ENCODE results near the gene ATRN. TPM values are rescaled to one million over a fixed set of nuclear protein-coding genes. Genes with fewer than 3 reads are reported as not detected.

ATRN gene
- total RNA-seq, 1 experiment from 2014 or later, result 28.3 TPM

DNA sequence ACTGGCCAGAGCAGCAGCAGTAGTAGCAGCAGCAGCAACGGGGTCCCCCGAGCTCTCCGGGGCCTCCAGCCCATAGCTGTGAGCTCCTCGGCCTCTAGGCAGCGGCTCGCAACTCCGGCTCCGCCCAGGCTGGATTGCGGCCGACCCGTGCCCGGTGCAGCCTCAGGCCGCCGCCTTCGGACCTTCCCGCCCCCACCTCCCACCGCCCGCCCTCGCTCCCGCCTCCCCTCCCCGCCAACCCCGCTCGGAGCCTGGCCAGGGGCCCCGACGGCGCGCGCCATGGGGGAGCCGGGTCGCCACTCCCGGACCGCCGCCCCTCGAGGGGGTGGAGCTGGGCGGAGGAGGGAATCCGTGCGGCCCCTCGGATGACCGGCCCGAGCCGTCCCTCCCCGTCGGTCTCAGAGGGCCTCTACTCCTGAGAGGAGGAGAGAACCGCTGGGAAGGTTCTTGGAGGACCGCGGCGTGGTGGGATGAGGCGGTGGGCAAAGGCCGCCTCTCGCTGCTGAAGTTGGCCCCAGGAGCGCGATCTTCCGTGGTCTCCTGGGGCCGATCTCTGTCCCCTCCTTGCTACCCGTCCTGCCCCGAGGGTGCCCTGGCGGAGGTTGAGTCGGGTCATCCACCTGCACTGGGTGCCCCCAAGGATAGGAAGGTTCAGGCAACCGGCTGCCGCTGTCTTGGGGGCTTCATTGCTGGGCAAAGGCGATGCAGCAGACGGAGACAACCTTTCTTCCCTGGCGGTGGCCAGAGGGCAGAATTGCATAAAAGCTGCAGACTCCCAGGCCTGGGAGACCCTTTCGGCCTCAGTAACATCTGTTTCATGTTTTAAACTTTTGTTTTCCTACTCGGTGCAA, 211.3 kb downstream of the ATRN start, which contains the start of gene ADAM33:
Gene ADAM33, minus strand, starts transcription at position 80 of the 851 bp plus-strand sequence. Its CDS starts 6 bp downstream, at position 74.
- BruUV-seq (replicated peaks), result no TSS peak
- H3K4me3 Mint-ChIP-seq (ENCODE audit: low read depth, unreplicated experiment), result peak within 1 kb of the TSS; percentile 46
- intact Hi-C loops (cut with micrococcal nuclease; ENCODE audit: unreplicated experiment), result no loop called here
- DNase-seq, result peak; percentile 4
- no peaks in the 10 kb centered on the region for H3K4me1 Mint-ChIP-seq (ENCODE audit: low read depth, unreplicated experiment)
- H3K27ac Mint-ChIP-seq (ENCODE audit: unreplicated experiment), result no peak within 1 kb of the TSS
- peaks cover 81% of the 10 kb centered on the region for H3K27me3 Mint-ChIP-seq (ENCODE audit: unreplicated experiment)
- CTCF ChIA-PET, result no interaction called here
- no peaks in the 10 kb centered on the region for H3K36me3 Mint-ChIP-seq (ENCODE audit: insufficient read depth, unreplicated experiment)
- TF ChIP-seq, protein P1, sequence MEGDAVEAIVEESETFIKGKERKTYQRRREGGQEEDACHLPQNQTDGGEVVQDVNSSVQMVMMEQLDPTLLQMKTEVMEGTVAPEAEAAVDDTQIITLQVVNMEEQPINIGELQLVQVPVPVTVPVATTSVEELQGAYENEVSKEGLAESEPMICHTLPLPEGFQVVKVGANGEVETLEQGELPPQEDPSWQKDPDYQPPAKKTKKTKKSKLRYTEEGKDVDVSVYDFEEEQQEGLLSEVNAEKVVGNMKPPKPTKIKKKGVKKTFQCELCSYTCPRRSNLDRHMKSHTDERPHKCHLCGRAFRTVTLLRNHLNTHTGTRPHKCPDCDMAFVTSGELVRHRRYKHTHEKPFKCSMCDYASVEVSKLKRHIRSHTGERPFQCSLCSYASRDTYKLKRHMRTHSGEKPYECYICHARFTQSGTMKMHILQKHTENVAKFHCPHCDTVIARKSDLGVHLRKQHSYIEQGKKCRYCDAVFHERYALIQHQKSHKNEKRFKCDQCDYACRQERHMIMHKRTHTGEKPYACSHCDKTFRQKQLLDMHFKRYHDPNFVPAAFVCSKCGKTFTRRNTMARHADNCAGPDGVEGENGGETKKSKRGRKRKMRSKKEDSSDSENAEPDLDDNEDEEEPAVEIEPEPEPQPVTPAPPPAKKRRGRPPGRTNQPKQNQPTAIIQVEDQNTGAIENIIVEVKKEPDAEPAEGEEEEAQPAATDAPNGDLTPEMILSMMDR (IDR thresholded peaks at IDR 0.05; ENCODE audit: unreplicated experiment), result no peak
- H3K9me3 Mint-ChIP-seq (ENCODE audit: low read depth, unreplicated experiment), result no peaks in the 10 kb centered on the region

DNA sequence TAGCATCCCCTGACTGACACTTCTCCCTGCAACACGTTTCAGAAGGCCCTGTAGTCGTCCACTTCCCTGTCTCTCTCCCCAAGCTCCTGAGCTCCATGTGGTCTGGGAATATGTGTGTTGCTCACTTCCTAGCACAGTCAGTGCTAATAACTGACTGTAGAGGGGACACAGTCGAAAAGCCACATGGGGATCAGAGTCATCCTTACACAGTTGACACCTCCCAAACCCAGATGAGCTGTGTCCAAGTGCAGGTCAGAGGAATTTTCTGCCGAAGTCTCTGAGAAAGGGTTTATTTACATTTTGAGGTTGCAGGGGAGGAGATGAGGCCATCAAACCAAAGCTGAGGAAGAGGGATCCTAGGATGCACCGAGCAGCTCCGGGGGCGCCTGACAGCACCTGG, 214.5 kb downstream of the ATRN start:
- peaks cover 76% of the 10 kb centered on the region for H3K27me3 Mint-ChIP-seq (ENCODE audit: unreplicated experiment)
- H3K4me1 Mint-ChIP-seq (ENCODE audit: low read depth, unreplicated experiment), result no peaks in the 10 kb centered on the region
- no peaks in the 10 kb centered on the region for H3K36me3 Mint-ChIP-seq (ENCODE audit: insufficient read depth, unreplicated experiment)
- no peaks in the 10 kb centered on the region for H3K9me3 Mint-ChIP-seq (ENCODE audit: low read depth, unreplicated experiment)
- CTCF ChIA-PET, result interaction anchor here (1.1 kb wide), 1 partner anchor 9 kb away, joined by 4 read pairs; no protein-coding TSS in a partner anchor
- H3K4me3 Mint-ChIP-seq (ENCODE audit: low read depth, unreplicated experiment), result no peak overlapping the region
- DNase-seq, result no peak
- TF ChIP-seq, protein P1 (IDR thresholded peaks at IDR 0.05; ENCODE audit: unreplicated experiment), result no peak
- BruUV-seq (replicated peaks), result no TSS peak
- no peak overlapping the region for H3K27ac Mint-ChIP-seq (ENCODE audit: unreplicated experiment)
- intact Hi-C loops (cut with micrococcal nuclease; ENCODE audit: unreplicated experiment), result no loop called here

- TF ChIP-seq, protein P1 (IDR thresholded peaks at IDR 0.05; ENCODE audit: unreplicated experiment), result no peak
- no TSS peak for BruUV-seq (replicated peaks)
- CTCF ChIA-PET, result no interaction called here
- Mint-ChIP-seq H3K4me1 (ENCODE audit: low read depth, unreplicated experiment) (no peaks in the 10 kb centered on the region), H3K27ac (ENCODE audit: unreplicated experiment) (no peak overlapping the region), H3K36me3 (ENCODE audit: insufficient read depth, unreplicated experiment) (no peaks in the 10 kb centered on the region), H3K27me3 (ENCODE audit: unreplicated experiment) (peaks cover 66% of the 10 kb centered on the region), H3K4me3 (ENCODE audit: low read depth, unreplicated experiment) (no peak overlapping the region), H3K9me3 (ENCODE audit: low read depth, unreplicated experiment) (no peaks in the 10 kb centered on the region)
- no peak for DNase-seq
- intact Hi-C loops (cut with micrococcal nuclease; ENCODE audit: unreplicated experiment), result no loop called here
These were observed 215.6 kb downstream of the ATRN start for GRCh38 chr20:3686421-3686820.

- Mint-ChIP-seq H3K36me3 (ENCODE audit: insufficient read depth, unreplicated experiment) (no peaks in the 10 kb centered on the region), H3K4me3 (ENCODE audit: low read depth, unreplicated experiment) (no peak overlapping the region), H3K27ac (ENCODE audit: unreplicated experiment) (no peak overlapping the region), H3K4me1 (ENCODE audit: low read depth, unreplicated experiment) (no peaks in the 10 kb centered on the region), H3K27me3 (ENCODE audit: unreplicated experiment) (peaks cover 61% of the 10 kb centered on the region), H3K9me3 (ENCODE audit: low read depth, unreplicated experiment) (no peaks in the 10 kb centered on the region)
- CTCF ChIA-PET, result interaction anchor here (1.1 kb wide), 1 partner anchor 9 kb away, joined by 3 read pairs; no protein-coding TSS in a partner anchor
- DNase-seq, result no peak
- no TSS peak for BruUV-seq (replicated peaks)
- TF ChIP-seq, protein P1 (IDR thresholded peaks at IDR 0.05; ENCODE audit: unreplicated experiment), result no peak
- intact Hi-C loops (cut with micrococcal nuclease; ENCODE audit: unreplicated experiment), result no loop called here
These were observed 216.1 kb downstream of the ATRN start for GRCh38 chr20:3686867-3687321.

Data from Calu3 (cell line).